GM13976 (cell line): ENCODE measurements around the gene DCUN1D3.

ENCODE experiments used
- DNase-seq: peaks from one replicate; pipeline ENCODE4 v3.0.0; 2012; ENCODE audit warnings: low spot score
- CTCF ChIP-seq: IDR thresholded peaks from 2 replicates; pipeline ENCODE4 v1.5.1; 2012; ENCODE audit warnings: borderline replicate concordance, mild to moderate bottlenecking; ENCODE audit not compliant: insufficient read depth; ENCODE audit errors: extremely low read depth, missing control alignments, control extremely low read depth
- in situ Hi-C: fragments of 300-500 bp; cut with MboI; formaldehyde crosslinking; loops from one replicate; pipeline ENCODE4 v1.12.0; 2022; ENCODE audit warnings: low sequenced_read_pairs, mixed read lengths, inconsistent platforms; ENCODE audit not compliant: unreplicated experiment

Gene DCUN1D3

GRCh38 chr16:20942256-20942655, 42.1 kb upstream of the DCUN1D3 start:
- in situ Hi-C loops, result no loop called here
- no peak for DNase-seq
- no peak for TF ChIP-seq CTCF

- TF ChIP-seq CTCF, result no peak
- no peak for DNase-seq
- in situ Hi-C loops, result no loop called here
Measured at GRCh38 chr16:20941636-20941926, 41.4 kb upstream of the DCUN1D3 start.

GRCh38 chr16:20940871-20941635, 40.9 kb upstream of the DCUN1D3 start:
- DNase-seq, result no peak
- TF ChIP-seq CTCF, result no peak
- in situ Hi-C loops, result no loop called here

GRCh38 chr16:20939611-20940010, 39.5 kb upstream of the DCUN1D3 start:
- TF ChIP-seq CTCF, result no peak
- no peak for DNase-seq
- in situ Hi-C loops, result no loop called here

GRCh38 chr16:20938426-20938825, 38.3 kb upstream of the DCUN1D3 start:
- no peak for TF ChIP-seq CTCF
- in situ Hi-C loops, result no loop called here
- DNase-seq, result no peak

- in situ Hi-C loops, result no loop called here
- DNase-seq, result no peak
- TF ChIP-seq CTCF, result no peak
Measured at GRCh38 chr16:20937736-20938135, 37.6 kb upstream of the DCUN1D3 start.
